Measurements from ENCODE around the gene RUFY1. TPM values are rescaled to one million over a fixed set of nuclear protein-coding genes. Genes with fewer than 3 reads are reported as not detected.
"Not testable (repeated sequence)": the region's sequence is repeated elsewhere in the genome, so short reads cannot be mapped to it uniquely, and the experiment has no call there.

RUFY1 gene
- total and polyA plus RNA-seq, 9 donors: 31.4 to 53.6 (median 39.1) TPM

- Histone ChIP-seq H3K27me3 (no peaks in the 10 kb centered on the region), H3K27ac (peak overlapping the region; percentile 93 to 95), H3K4me3 (no peak overlapping the region), H3K36me3 (no peaks in the 10 kb centered on the region), H3K4me1 (ENCODE audit: insufficient read depth) (peaks cover 7% of the 10 kb centered on the region), H3K9me3 (no peaks in the 10 kb centered on the region)
- intact Hi-C loops (cut with DNase I): loop anchor here in 1 of 4 donors (5.0 kb wide), 1 partner anchor 73 kb away; the partner anchor contains the start of gene RUFY1
- DNase-seq: peak in 2 of 5 donors; percentile 37 to 48
- 78 to 82% (median 79%) methylated on average over 9 of the region's 9 CpGs for WGBS, 3 donors
- TF ChIP-seq EP300 (IDR thresholded peaks at IDR 0.05): no peak
- no peak for TF ChIP-seq CTCF (IDR thresholded peaks at IDR 0.05)
- TF ChIP-seq POLR2A (IDR thresholded peaks at IDR 0.05): no peak
Measured at GRCh38 chr5:179624841-179625271, 74.5 kb downstream of the RUFY1 start.

- intact Hi-C loops (cut with DNase I); H3K36me3 ChIP-seq; H3K27ac ChIP-seq; DNase-seq; H3K4me1 ChIP-seq (ENCODE audit: insufficient read depth); H3K9me3 ChIP-seq; H3K27me3 ChIP-seq: not testable (repeated sequence)
- WGBS, 3 donors: 46 to 64% (median 51%) methylated on average over 19 to 23 of the region's 38 CpGs
- H3K4me3 ChIP-seq: peak overlapping the region; percentile 31
Measured at GRCh38 chr5:179633501-179634369, 83.4 kb downstream of the RUFY1 start.

GRCh38 chr5:179634370-179635172 lies 84.2 kb downstream of the RUFY1 start:
- H3K27ac ChIP-seq; H3K27me3 ChIP-seq; H3K36me3 ChIP-seq; H3K4me3 ChIP-seq; DNase-seq; H3K4me1 ChIP-seq (ENCODE audit: insufficient read depth); intact Hi-C loops (cut with DNase I); H3K9me3 ChIP-seq: not testable (repeated sequence)
- WGBS, 3 donors: 8% methylated on average over 9 of the region's 49 CpGs; no CpG with 5 or more reads in 2 of the 3 donors

DNA sequence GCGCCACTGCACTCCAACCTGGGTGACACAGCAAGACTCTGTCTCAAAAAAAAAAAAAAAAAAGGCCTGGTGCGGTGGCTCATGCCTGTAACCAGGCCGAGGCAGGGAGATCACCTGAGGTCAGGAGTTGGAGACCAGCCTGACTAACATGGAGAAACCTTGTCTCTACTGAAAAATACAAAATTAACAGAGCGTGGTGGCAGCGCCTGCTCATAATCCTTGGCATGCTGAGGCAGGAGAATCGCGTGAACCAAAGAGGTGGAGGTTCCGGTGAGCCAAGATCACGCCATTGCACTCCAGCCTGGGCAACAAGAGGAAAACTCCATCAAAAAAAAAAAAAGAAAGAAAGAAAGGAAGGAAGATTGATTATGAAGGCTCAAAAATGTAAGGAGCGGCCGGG lies 88.9 kb downstream of the RUFY1 start:
- H3K27ac ChIP-seq; H3K36me3 ChIP-seq; H3K4me1 ChIP-seq (ENCODE audit: insufficient read depth); H3K9me3 ChIP-seq; intact Hi-C loops (cut with DNase I); DNase-seq; H3K27me3 ChIP-seq; H3K4me3 ChIP-seq: not testable (repeated sequence)
- WGBS, 3 donors: 93 to 96% (median 94%) methylated on average over 11 of the region's 11 CpGs

DNA sequence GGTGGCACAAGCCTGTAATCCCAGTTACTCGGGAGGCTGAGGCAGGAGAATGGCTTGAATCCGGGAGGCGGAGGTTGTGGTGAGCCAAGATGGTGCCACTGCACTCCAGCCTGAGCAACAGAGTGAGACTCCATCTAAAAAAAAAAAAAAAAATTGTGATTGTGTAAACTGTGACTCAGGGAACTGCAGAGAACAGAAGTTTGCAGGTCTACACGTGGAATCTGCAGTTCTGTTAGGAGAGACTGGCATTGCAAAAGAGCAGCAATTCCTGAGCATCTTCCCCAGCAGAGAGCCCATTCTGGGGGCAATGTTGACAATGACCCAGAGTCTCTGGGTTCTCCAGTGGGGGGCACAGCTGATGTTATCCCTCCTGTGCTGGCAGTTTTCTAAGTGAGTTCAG lies 91.4 kb downstream of the RUFY1 start:
- intact Hi-C loops (cut with DNase I); H3K4me3 ChIP-seq; H3K27me3 ChIP-seq; DNase-seq; H3K4me1 ChIP-seq (ENCODE audit: insufficient read depth); H3K9me3 ChIP-seq; H3K27ac ChIP-seq; H3K36me3 ChIP-seq: not testable (repeated sequence)
- 0% methylated on average over 1 of the region's 4 CpGs; no CpG with 5 or more reads in 2 of the 3 donors for WGBS, 3 donors

DNA sequence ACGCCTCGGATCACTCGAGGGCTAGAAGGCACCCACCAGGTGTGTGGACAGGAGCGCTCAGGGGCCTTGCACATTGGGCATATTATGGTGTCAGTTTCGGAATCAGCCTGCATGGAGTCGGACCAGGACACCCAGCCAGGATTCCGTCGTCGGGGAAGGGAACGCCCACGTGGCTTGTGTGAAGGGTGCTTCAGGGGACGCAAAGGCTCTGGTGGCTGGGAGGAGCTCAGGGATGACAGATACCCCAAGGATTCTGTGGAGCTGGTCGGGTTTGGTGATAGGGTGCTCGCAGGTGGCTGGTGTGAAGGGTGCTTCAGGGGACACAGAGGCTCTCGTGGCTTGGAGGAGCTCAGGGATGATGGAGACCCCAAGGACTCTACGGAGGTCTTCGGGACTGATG lies 92.3 kb downstream of the RUFY1 start:
- H3K36me3 ChIP-seq; H3K9me3 ChIP-seq; DNase-seq; H3K27me3 ChIP-seq; H3K4me3 ChIP-seq; H3K27ac ChIP-seq; intact Hi-C loops (cut with DNase I); H3K4me1 ChIP-seq (ENCODE audit: insufficient read depth): not testable (repeated sequence)
- 80 to 85% (median 82%) methylated on average over 14 to 17 of the region's 17 CpGs for WGBS, 3 donors

DNA sequence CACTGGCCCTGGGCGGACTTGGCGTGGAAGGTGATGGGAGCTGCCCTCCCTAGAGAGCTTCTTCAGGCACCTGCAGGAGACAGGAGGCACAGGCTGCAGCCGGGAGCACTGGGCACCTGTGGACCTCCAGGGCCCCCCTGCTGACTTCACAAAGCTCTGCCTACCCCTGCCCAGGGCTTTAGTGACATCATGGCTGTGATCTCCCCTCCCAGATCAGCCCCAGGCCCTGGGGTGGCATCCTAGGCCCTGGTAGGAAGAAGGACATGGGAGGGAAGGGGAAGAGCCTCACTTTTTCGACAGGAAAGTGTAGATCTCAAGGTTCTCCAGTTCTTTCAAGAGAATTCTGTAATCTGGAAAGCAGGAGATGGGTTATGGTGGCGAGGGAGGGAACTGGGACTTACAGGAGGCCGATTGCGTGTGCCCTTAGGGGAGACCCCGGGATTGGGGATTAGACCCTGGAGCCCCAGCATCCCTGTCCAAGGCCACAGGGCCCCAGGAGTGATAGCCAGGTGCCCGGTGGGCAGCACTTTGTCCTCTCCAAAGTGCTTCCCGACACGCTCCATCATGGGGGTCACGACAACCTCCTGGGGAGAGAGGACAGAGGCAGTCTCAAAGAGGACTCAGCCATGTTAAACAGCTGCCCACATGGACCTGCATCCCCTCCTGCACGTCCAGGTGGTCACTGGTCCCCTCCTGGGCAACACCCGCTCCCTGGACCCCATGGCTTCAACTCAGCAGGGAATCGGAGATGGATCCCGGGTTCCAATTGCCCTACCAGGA lies 93.0 kb downstream of the RUFY1 start:
- intact Hi-C loops (cut with DNase I); H3K36me3 ChIP-seq; H3K27me3 ChIP-seq; H3K27ac ChIP-seq; DNase-seq; H3K4me1 ChIP-seq (ENCODE audit: insufficient read depth); H3K9me3 ChIP-seq; H3K4me3 ChIP-seq: not testable (repeated sequence)
- WGBS, 3 donors: 82 to 85% (median 82%) methylated on average over 13 to 16 of the region's 16 CpGs

DNA sequence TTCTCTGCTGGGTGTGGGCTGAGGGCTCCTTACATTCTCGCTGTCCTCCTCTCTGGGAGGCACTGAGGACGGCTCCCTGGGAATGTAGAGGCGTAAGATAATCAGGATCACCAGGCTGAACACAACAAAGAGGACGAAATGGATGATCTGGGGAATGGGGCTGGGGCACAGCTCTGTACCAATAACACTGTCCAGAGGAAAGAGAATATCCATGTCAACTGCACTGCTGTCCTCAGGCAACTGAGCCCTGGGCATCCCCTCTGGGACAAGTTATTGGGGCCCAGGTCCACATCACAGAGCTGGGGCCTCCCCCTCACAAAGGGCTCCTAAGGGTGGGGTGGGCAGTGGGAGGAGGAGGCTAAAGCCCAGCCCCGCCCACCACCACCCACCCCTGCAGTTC lies 94.4 kb downstream of the RUFY1 start:
- intact Hi-C loops (cut with DNase I): not testable (repeated sequence)

More for the DNA sequence above, 94.4 kb downstream of the RUFY1 start:
- WGBS, 3 donors: 62 to 77% (median 76%) methylated on average over 4 to 5 of the region's 5 CpGs
- H3K36me3 ChIP-seq; H3K4me3 ChIP-seq; H3K9me3 ChIP-seq; H3K27ac ChIP-seq; DNase-seq; H3K4me1 ChIP-seq (ENCODE audit: insufficient read depth); H3K27me3 ChIP-seq: not testable (repeated sequence)

All from ovary (tissue), 9 donors.